Measurements from ENCODE around the gene KRT17.
"Not testable (repeated sequence)": the region's sequence is repeated elsewhere in the genome, so short reads cannot be mapped to it uniquely, and the experiment has no call there.

Gene KRT17

DNA sequence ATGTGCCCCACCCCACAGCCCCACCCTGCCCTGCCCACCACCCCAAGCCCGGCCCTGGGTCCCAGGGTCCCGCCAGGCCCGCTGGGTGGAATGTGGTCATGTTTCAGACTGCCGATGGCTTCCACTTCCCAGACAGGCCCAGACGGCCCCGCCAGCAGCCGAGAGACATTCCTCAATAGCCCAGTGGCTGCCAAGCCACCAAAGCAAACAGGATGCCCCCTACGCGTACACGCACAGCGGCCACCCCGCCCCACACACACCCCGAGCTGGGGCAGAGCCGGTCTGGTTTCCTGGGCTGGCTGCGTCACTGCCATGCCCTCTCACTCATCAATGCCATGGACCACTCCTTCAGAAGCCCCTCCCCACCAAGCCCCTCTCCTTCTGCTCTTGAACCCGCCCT, 1.2 kb upstream of the KRT17 start:
- DNase-seq (ENCODE audit: low read depth) = no peak
- no peak overlapping the region for H3K4me3 ChIP-seq (ENCODE audit: control insufficient read depth, low read depth, low read length)
- TF ChIP-seq, protein P1, sequence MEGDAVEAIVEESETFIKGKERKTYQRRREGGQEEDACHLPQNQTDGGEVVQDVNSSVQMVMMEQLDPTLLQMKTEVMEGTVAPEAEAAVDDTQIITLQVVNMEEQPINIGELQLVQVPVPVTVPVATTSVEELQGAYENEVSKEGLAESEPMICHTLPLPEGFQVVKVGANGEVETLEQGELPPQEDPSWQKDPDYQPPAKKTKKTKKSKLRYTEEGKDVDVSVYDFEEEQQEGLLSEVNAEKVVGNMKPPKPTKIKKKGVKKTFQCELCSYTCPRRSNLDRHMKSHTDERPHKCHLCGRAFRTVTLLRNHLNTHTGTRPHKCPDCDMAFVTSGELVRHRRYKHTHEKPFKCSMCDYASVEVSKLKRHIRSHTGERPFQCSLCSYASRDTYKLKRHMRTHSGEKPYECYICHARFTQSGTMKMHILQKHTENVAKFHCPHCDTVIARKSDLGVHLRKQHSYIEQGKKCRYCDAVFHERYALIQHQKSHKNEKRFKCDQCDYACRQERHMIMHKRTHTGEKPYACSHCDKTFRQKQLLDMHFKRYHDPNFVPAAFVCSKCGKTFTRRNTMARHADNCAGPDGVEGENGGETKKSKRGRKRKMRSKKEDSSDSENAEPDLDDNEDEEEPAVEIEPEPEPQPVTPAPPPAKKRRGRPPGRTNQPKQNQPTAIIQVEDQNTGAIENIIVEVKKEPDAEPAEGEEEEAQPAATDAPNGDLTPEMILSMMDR (conservative IDR thresholded peaks at IDR 0.05; ENCODE audit: control insufficient read depth, insufficient read depth, low read depth, low read length) = no peak

DNA sequence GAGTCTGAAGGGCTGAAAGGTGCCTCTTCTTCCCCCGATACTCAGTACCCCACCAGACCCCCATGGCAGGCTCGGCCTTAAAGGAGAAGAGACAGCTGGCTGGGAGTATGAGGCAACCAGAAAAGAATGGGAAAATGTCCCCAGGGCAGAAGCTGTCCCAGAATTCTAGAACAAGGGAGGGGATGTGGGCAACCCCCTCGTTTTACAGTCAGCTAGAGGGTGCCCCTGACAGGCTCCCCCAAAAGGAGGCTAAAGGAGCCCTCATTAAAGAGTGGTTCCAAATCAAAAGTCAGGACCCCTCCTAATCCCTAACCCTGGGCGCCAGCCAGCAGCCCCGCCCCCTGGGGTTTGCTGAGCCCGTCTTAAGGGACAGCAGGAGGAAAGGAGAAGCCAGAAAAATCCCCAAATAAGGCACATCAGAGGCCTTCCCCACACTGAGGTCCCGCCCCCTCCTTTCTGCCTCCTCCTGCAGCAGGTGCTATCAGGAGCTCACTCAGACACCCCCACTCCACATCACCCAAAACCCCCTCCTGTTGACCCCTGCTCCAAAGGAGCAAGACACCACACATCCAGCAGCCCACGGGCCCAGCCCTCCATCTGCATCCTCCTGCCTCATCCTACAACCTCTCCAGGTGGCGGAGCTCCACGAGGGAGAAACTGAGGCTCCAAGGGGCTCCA, 1.1 kb downstream of the KRT17 start:
- DNase-seq (ENCODE audit: low read depth); H3K4me3 ChIP-seq (ENCODE audit: control insufficient read depth, low read depth, low read length): not testable (repeated sequence)

DNA sequence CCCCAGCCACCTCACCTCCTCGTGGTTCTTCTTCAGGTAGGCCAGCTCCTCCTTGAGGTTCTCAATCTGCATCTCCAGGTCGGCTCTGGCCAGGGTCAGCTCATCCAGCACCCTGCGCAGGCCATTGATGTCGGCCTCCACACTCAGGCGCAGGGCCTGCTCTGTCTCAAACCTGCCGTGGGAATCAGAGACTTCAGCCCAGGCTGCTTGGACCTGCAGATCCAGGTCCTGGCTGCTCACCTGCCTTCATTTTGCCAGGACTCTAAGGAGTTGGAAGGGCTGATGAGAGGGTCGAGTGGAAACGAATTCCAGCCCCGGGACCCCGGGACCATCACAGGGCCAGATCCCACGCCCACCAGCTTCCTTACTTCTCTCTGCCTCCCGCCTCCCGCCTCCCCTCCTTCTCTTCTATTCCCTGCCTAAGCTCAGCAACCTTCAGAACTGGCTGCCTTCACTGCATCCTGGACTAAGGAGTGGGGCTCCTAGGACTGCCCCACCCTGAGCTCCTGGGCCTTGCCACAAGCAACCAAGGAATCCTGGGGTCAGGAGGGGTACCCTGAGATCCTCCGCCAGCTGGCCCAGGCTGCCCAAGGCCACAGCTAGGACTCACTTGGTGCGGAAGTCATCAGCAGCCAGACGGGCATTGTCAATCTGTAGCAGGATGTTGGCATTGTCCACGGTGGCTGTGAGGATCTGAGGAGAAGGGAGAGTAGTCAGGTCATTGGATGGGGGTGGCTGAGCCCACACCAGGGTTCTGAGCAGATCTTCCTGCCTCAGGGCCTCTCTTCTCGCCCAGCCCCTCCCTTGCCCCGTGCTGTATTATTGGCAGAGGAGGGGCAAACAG, 1.8 kb downstream of the KRT17 start:
- not testable (repeated sequence) for DNase-seq (ENCODE audit: low read depth); H3K4me3 ChIP-seq (ENCODE audit: control insufficient read depth, low read depth, low read length)

DNA sequence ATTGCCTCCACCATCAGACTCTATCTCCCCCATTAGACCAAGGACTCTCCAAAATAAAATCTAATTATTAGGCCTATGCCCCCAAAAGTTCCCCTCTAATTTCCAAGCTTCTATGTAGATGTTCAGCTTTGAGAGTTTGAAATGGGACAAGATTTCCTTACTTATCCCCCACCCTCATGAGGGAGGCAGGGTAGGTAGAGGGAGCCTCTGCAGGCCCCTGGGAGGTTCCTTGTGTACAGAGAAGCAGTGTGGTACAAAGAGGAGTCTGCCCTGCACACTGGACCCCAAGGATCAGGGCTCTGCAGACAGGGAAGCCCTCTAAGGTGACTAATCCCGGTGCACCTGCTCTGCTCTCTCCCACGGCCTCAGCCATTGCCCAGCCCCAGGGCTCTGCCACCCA, 2.5 kb downstream of the KRT17 start:
- TF ChIP-seq, protein P1 (conservative IDR thresholded peaks at IDR 0.05; ENCODE audit: control insufficient read depth, insufficient read depth, low read depth, low read length) = no peak
- DNase-seq (ENCODE audit: low read depth) = no peak
- no peak overlapping the region for H3K4me3 ChIP-seq (ENCODE audit: control insufficient read depth, low read depth, low read length)

DNA sequence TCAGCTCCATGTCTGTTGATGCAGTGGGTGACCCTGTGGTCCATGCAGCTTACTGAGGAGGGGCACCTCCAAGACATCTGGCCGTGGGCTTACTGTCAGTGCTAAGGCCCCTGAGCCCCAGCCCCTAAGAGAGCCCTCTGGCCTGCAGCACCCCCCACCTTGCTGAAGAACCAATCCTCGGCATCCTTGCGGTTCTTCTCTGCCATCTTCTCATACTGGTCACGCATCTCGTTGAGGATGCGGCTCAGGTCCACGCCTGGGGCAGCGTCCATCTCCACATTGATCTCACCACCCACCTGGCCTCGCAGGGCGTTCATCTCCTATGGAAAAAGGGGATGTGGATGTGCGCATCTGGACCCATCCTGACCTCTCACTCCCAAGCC, 2.9 kb downstream of the KRT17 start:
- H3K4me3 ChIP-seq (ENCODE audit: control insufficient read depth, low read depth, low read length); DNase-seq (ENCODE audit: low read depth): not testable (repeated sequence)

DNA sequence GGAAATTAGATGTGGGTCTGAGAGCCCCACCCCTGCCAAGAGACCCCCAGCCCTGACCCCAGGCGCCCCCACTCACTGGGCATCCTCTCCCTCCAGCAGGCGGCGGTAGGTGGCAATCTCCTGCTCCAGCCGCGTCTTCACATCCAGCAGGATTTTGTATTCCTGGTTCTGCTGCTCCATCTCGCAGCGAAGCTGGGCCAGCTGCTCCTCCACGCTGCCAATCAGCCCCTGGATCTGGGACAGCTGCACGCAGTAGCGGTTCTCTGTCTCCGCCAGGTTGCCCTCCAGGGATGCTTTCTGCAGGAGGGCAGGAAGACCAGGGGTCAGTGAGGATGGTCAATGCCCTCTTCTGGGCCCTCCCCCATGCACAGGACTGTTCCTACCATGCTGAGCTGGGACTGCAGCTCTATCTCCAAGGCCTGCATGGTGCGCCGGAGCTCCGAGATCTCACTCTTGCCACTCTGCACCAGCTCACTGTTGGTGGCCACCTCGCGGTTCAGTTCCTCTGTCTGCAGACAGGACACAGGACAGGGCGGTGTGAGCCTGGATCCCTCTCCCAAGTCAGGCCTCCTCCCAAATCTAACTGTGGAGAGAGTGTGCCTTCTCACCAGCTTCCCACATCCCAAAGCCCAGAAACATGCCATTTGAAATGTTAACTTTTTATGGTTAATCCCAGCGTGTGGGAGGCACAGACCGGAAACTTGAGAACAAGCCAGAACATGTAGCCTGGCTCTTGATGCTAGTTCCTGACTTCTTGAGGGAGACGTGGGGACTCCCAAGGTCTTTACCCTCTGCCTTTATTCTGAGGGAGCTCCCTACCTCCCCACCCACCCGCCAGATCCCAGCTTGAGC, 3.6 kb downstream of the KRT17 start:
- TF ChIP-seq, protein P1 (conservative IDR thresholded peaks at IDR 0.05; ENCODE audit: control insufficient read depth, insufficient read depth, low read depth, low read length) = no peak
- H3K4me3 ChIP-seq (ENCODE audit: control insufficient read depth, low read depth, low read length) = no peak overlapping the region
- DNase-seq (ENCODE audit: low read depth) = no peak

DNA sequence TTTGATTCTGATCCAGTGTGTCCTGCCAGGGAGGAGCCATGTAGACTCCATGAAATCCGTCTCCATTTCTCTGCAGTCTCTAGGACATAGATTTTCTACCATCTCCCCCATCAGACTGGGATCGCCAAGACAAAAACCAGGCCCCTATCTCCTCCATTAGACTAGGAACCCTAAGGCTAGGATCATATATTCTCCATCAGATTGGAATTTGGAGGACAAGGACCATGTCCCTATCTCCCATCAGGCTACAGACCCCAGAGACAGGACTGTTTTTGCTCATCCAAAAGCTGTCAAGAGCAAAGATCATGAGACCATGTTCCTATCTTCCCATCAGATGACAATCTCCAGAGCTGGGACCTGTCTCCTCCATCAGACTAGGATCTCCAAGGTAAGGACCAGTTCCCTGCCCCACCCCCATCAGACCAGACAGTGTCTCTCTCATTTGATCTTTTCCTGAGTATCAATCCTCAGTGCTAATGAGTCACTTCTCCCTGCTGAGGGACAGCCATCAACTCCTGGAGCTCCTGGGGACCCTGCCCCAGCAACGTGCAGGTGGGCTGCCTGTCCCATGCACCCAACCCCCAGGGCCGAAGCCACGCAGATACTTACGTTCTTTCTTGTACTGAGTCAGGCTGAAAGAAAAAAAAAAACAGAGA, 4.3 kb downstream of the KRT17 start:
- H3K4me3 ChIP-seq (ENCODE audit: control insufficient read depth, low read depth, low read length) = not testable (repeated sequence)

DNA sequence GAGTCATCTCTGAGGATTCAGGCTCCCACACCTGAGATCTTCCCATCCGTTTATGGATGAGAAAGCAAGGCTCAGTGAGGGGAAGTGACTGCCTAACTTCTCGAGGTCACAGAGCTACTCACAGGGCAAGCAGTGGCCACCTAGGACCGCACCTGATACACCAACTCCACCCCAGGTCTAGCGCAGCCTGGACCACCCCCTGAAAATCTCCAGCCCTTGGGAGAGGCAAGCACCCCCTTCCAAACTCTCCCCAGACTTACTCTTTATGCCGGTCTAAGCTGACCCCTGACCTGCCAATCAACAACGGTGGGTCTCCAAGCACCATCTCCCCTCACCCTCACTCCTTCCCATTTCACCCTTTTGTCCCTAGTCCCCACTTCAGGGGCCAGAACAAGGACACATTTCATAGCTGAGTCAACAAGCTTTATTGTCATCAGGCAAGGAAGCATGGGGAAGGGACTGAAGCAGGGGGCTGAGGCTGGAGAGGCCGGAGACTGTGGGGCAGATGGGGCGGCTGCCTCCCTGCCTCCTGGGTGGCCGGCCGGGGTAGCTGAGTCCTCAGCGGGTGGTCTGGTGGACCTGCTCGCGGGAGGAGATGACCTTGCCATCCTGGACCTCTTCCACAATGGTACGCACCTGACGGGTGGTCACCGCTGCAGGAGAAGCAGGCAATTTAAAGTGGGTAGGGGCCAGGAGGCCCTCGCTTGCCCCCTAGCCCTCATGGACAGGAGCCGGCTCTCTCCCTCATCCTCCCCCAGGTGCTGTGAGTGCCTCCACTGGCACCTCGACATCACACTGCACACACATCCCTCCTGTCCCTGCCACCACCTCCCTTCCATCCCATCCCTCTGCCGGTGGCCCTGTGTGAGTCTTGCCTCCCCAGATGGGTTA, 5.1 kb downstream of the KRT17 start:
- DNase-seq (ENCODE audit: low read depth) = no peak
- TF ChIP-seq, protein P1 (conservative IDR thresholded peaks at IDR 0.05; ENCODE audit: control insufficient read depth, insufficient read depth, low read depth, low read length) = no peak
- H3K4me3 ChIP-seq (ENCODE audit: control insufficient read depth, low read depth, low read length) = no peak overlapping the region

More for the DNA sequence above, 4.3 kb downstream of the KRT17 start:
- not testable (repeated sequence) for DNase-seq (ENCODE audit: low read depth)
